CD4-positive, CD25-positive, alpha-beta regulatory T cell (primary cell): ENCODE results near the gene BARD1. TPM values are rescaled to one million over a fixed set of nuclear protein-coding genes. Genes with fewer than 3 reads are reported as not detected.
"Not testable (repeated sequence)": the region's sequence is repeated elsewhere in the genome, so short reads cannot be mapped to it uniquely, and the experiment has no call there.

Experiments
- ATAC-seq, 2 donors: fragments of 150-1000 bp; cut with Tn5 transposase; one replicate each; pipeline ENCODE4 v1.10.0; 2021; ENCODE audit warnings: low read depth in 2 of 2, moderate number of reproducible peaks in 2 of 2, moderate library complexity in 1 of 2
- DNase-seq, 3 donors: peaks; one replicate each; pipeline versions ENCODE4 v3.0.0 to v3.0.0-alpha.2; 2012 to 2022; ENCODE audit warnings: mixed read lengths in 1 of 3
- H3K27ac ChIP-seq: one replicate; pipeline ENCODE4 v1.7.0; 2013; ENCODE audit warnings: mild to moderate bottlenecking, low read length; ENCODE audit not compliant: insufficient read depth, poor library complexity, severe bottlenecking
- H3K27me3 ChIP-seq: one replicate; pipeline ENCODE4 v1.7.0; 2013; ENCODE audit warnings: low read length; ENCODE audit not compliant: control insufficient read depth, insufficient read depth
- H3K36me3 ChIP-seq: one replicate; pipeline ENCODE4 v1.7.0; 2013; ENCODE audit warnings: mild to moderate bottlenecking, low read length, moderate library complexity; ENCODE audit not compliant: control insufficient read depth, insufficient read depth
- H3K4me1 ChIP-seq: 2 replicates; pipeline ENCODE4 v1.7.0; 2013; ENCODE audit warnings: mild to moderate bottlenecking, low read length; ENCODE audit not compliant: insufficient read depth, control insufficient read depth, poor library complexity, severe bottlenecking
- H3K4me3 ChIP-seq: one replicate; pipeline ENCODE4 v1.7.0; 2013; ENCODE audit warnings: low read depth, mild to moderate bottlenecking, low read length, moderate library complexity
- H3K9me3 ChIP-seq, 2 experiments: 1 replicate in 1 of 2; 2 replicates in 1 of 2; pipeline ENCODE4 v1.7.0; 2013; ENCODE audit warnings: low read length in 2 of 2, mild to moderate bottlenecking in 1 of 2, moderate library complexity in 1 of 2; ENCODE audit not compliant: control insufficient read depth in 2 of 2
- H3K27ac Mint-ChIP-seq, 3 donors: one replicate each; pipeline ENCODE4 v1.8.0; 2020 to 2022; ENCODE audit warnings: mild to moderate bottlenecking in 3 of 3, mixed read lengths in 3 of 3, moderate library complexity in 2 of 3
- H3K27me3 Mint-ChIP-seq: one replicate; pipeline ENCODE4 v1.8.0; 2022; ENCODE audit warnings: mild to moderate bottlenecking, mixed read lengths
- H3K36me3 Mint-ChIP-seq: one replicate; pipeline ENCODE4 v1.8.0; 2020; ENCODE audit warnings: mixed read lengths
- H3K4me1 Mint-ChIP-seq, 4 donors: one replicate each; pipeline ENCODE4 v1.8.0; 2020 to 2022; ENCODE audit warnings: mixed read lengths in 4 of 4, mild to moderate bottlenecking in 1 of 4
- H3K4me3 Mint-ChIP-seq, 4 donors: one replicate each; pipeline ENCODE4 v1.8.0; 2020 to 2022; ENCODE audit warnings: mild to moderate bottlenecking in 4 of 4, mixed read lengths in 4 of 4, moderate library complexity in 3 of 4
- H3K9me3 Mint-ChIP-seq, 7 donors: one replicate each; pipeline ENCODE4 v1.8.0; 2020 to 2022; ENCODE audit warnings: mixed read lengths in 7 of 7, mild to moderate bottlenecking in 3 of 7, moderate library complexity in 2 of 7
- polyA plus RNA-seq, 4 donors: library from polyadenylated mRNA; unstranded; fragments of 300-500 nt; fragmentation: Illumina TruSeq; gene quantifications; one replicate each; pipeline ENCODE4 v1.2.3, GENCODE V29; 2021
- total RNA-seq: library from RNA; stranded (reverse); gene quantifications from one replicate; pipeline ENCODE4 v1.2.3, GENCODE V29; 2022

Gene BARD1
- total and polyA plus RNA-seq, 5 donors from 2014 or later, result 12.1 to 37.3 (median 20.6) TPM

DNA sequence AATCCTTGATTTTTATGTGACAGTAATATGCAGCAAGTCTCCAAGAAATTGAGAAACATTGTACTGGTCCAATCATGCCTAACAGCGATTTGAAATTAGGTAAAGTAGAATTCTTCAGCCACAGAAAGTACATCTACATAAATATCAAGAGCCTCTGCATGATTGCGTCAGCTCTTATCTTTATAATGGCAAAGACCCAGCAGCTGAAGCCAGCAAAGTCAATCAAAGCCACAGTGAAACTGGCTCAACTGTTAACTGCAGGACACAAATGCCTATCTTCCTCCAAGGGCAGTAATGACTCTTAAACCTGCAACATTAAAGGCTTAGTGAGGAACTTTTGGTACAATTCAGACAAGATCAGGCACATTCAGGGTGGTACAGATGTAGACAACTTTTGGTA is 102.5 kb downstream of the BARD1 start:
- DNase-seq, result no peak
- Mint-ChIP-seq H3K36me3 (no peaks in the 10 kb centered on the region), H3K4me1 (peaks cover 8 to 21% (median 14%) of the 10 kb centered on the region in 4 donors), H3K9me3 (peaks cover 0 to 12% (median 5%) of the 10 kb centered on the region in 7 donors), H3K4me3 (no peak overlapping the region), H3K27me3 (peaks cover 12% of the 10 kb centered on the region), H3K27ac (no peak overlapping the region)
- Histone ChIP-seq H3K36me3 (no peaks in the 10 kb centered on the region), H3K27me3 (no peaks in the 10 kb centered on the region), H3K9me3 (no peaks in the 10 kb centered on the region), H3K27ac (no peak overlapping the region), H3K4me3 (no peak overlapping the region), H3K4me1 (peaks cover 9% of the 10 kb centered on the region)
- no peak for ATAC-seq

DNA sequence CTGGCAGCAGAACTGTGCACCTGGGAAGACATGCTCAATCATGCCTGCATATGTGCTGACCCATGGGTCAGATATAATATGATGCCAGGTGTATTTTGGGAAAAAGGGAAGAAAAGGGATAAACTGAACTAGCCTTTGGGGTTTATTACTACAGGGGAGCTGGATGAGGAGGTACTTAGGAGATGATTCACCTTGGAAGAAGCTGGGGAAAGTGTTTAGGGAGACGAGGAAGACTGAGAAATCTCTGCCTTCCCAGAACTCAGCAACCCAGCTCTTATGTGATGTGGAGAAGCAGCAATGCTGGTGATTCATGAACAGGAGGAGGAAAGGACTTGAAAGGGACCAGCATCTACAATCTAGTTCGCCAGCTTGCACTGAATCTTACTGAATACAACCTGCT is 110.2 kb downstream of the BARD1 start:
- Mint-ChIP-seq H3K36me3 (peaks cover 3% of the 10 kb centered on the region), H3K9me3 (peaks cover 2 to 16% (median 6%) of the 10 kb centered on the region in 7 donors), H3K4me3 (no peak overlapping the region), H3K27ac (no peak overlapping the region), H3K27me3 (peaks cover 7% of the 10 kb centered on the region), H3K4me1 (no peaks in the 10 kb centered on the region)
- Histone ChIP-seq H3K4me1 (no peaks in the 10 kb centered on the region), H3K27me3 (no peaks in the 10 kb centered on the region), H3K4me3 (no peak overlapping the region), H3K27ac (no peak overlapping the region), H3K36me3 (no peaks in the 10 kb centered on the region), H3K9me3 (peaks cover 0 to 7% of the 10 kb centered on the region in 2 experiments)
- ATAC-seq (no peak), DNase-seq (no peak)

DNA sequence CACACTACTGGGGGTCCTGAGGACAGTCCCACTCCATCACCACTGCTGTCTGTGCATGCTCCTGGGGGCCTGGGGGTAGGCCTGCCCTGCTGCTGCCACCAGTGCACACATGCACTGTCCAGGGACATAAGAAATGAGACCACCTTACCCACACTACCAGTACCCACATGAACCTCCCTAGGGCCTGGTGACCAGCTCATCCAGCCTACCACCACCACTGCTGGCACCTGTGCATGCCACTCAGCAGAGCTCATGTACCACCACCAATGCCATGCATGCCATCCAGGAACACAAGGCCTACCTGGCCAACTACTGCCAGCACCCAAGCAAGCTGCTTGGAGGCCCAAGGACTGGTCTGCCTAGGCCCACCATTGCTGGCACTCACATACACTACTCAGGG is 112.8 kb downstream of the BARD1 start:
- H3K9me3 Mint-ChIP-seq, result peaks cover 0 to 17% (median 4%) of the 10 kb centered on the region in 7 donors
- Histone ChIP-seq H3K4me1 (no peaks in the 10 kb centered on the region), H3K36me3 (no peaks in the 10 kb centered on the region), H3K27me3 (no peaks in the 10 kb centered on the region), H3K27ac (no peak overlapping the region), H3K9me3 (peaks cover 0 to 7% of the 10 kb centered on the region in 2 experiments), H3K4me3 (no peak overlapping the region)
- no peak for DNase-seq
- no peaks in the 10 kb centered on the region for H3K27me3 Mint-ChIP-seq
- no peak overlapping the region for H3K4me3 Mint-ChIP-seq
- no peaks in the 10 kb centered on the region for H3K4me1 Mint-ChIP-seq
- no peak for ATAC-seq
- no peak overlapping the region for H3K27ac Mint-ChIP-seq
- peaks cover 3% of the 10 kb centered on the region for H3K36me3 Mint-ChIP-seq

DNA sequence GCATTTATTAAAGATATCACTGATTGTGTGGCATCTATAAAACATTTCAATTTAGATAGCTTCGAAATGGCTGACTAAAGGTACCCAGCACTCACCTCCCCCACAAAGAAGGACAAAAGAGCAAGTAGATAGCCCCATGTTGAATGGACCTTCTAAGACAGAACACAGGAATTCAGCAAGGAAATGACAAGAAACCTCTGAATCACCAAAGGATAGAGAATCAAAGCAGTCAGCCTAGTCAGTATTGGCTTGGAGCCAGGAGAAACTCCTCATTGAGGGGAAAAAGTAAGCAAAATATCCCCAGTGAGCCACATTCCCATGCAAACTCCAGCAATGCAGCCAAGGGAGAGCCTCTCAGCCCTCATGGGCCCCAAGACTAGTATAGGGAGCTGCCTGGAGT is 113.7 kb downstream of the BARD1 start:
- no peaks in the 10 kb centered on the region for H3K27me3 Mint-ChIP-seq
- Histone ChIP-seq H3K4me3 (no peak overlapping the region), H3K27ac (no peak overlapping the region), H3K27me3 (no peaks in the 10 kb centered on the region), H3K9me3 (peaks cover 0 to 2% of the 10 kb centered on the region in 2 experiments), H3K4me1 (no peaks in the 10 kb centered on the region), H3K36me3 (no peaks in the 10 kb centered on the region)
- ATAC-seq (no peak), DNase-seq (no peak)
- no peak overlapping the region for H3K4me3 Mint-ChIP-seq
- no peak overlapping the region for H3K27ac Mint-ChIP-seq
- H3K36me3 Mint-ChIP-seq, result peaks cover 3% of the 10 kb centered on the region
- no peaks in the 10 kb centered on the region for H3K4me1 Mint-ChIP-seq
- peaks cover 0 to 10% (median 4%) of the 10 kb centered on the region in 7 donors for H3K9me3 Mint-ChIP-seq

DNA sequence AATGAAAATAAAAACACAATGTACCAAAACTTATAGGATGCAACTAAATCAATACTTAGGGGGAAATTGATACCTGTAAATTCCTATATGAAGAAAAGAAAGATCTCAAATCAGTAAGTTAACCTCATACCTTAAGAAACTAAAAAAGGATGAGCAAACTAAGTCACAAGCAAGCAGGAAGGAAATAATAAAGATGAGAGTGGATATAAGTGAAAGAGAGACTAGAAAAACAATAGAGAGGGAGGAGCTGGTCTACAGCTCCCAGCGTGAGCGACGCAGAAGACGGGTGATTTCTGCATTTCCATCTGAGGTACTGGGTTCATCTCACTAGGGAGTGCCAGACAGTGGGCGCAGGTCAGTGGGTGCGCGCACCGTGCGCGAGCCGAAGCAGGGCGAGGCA is 125.9 kb downstream of the BARD1 start:
- not testable (repeated sequence) for H3K27me3 Mint-ChIP-seq, H3K27me3 ChIP-seq, H3K27ac ChIP-seq, H3K36me3 Mint-ChIP-seq, H3K9me3 ChIP-seq, H3K9me3 Mint-ChIP-seq, H3K36me3 ChIP-seq, H3K4me1 ChIP-seq
- Mint-ChIP-seq H3K27ac (peak overlapping the region; percentile 5 to 70 (median 6)), H3K4me1 (peaks cover 5 to 24% (median 20%) of the 10 kb centered on the region in 4 donors), H3K4me3 (peak overlapping the region; percentile 82 to 88 (median 86))
- DNase-seq (peak in 2 of 3 donors; percentile 9 to 35), ATAC-seq (peak; percentile 34 to 42)
- H3K4me3 ChIP-seq, result peak overlapping the region; percentile 65

DNA sequence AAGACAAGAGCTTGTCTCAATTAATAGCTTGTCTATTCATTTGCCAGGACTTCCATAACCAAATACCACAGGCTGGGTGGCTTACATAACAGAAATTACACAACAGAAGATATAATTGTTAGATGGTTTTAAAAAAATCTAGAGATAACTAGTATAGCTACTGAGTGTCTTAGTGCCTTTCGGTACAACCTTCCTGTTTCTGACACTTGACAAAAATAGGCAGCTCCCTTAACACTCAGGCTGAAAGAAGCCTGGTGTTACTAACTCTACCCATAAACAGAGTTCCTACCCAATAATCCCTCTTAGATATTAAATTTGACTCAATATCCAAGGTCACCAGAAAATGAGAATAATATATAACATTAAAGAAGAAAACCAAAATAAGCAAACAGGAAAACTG is 129.7 kb downstream of the BARD1 start:
- H3K4me3 ChIP-seq, result no peak overlapping the region

DNA sequence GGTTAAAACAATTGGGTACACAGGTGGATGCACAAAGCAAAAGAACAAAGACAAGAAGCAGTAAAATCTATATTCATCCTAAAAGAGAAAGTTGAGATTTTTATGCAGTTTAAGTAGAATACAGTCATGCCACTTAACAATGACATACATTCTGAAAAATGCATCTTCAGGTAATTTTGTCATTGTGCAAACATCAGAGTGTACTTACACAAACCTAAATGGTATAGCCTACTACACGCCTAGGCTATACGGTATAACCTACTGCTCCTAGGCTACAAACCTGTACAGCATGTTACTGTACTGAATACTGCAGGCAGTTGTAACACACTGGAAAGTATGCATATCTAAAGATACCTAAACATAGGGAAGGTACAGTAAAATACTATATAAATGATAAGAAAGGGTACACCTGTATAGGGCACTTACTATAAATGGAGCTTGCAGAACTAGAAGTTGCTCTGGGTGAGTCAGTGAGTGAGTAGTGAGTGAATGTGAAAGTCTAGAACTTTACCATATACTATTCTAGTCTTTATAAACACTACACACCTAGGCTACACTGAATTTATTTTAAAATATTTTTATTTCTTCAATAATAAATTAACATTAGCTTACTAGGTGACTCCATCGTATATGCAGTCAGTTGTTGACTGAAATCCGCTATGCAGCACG is 132.9 kb downstream of the BARD1 start:
- H3K27ac ChIP-seq, result no peak overlapping the region
- no peak overlapping the region for H3K27ac Mint-ChIP-seq
- H3K4me3 Mint-ChIP-seq, result no peak overlapping the region
- peaks cover 4% of the 10 kb centered on the region for H3K36me3 Mint-ChIP-seq
- ATAC-seq (no peak), DNase-seq (no peak)
- no peak overlapping the region for H3K4me3 ChIP-seq
- H3K9me3 ChIP-seq, result no peaks in the 10 kb centered on the region
- peaks cover 0 to 15% (median 7%) of the 10 kb centered on the region in 4 donors for H3K4me1 Mint-ChIP-seq
- H3K36me3 ChIP-seq, result no peaks in the 10 kb centered on the region
- no peaks in the 10 kb centered on the region for H3K4me1 ChIP-seq
- peaks cover 4% of the 10 kb centered on the region for H3K27me3 Mint-ChIP-seq
- no peaks in the 10 kb centered on the region for H3K27me3 ChIP-seq
- peaks cover 0 to 4% (median 2%) of the 10 kb centered on the region in 7 donors for H3K9me3 Mint-ChIP-seq

More for the DNA sequence above, 129.7 kb downstream of the BARD1 start:
- ATAC-seq (no peak), DNase-seq (peak in 1 of 3 donors; percentile 4)
- Histone ChIP-seq H3K4me1 (peaks cover 5% of the 10 kb centered on the region), H3K9me3 (no peaks in the 10 kb centered on the region), H3K27me3 (no peaks in the 10 kb centered on the region), H3K27ac (no peak overlapping the region), H3K36me3 (no peaks in the 10 kb centered on the region)
- Mint-ChIP-seq H3K36me3 (no peaks in the 10 kb centered on the region), H3K4me3 (peak overlapping the region in 1 of 4 donors; percentile 84), H3K27ac (no peak overlapping the region), H3K4me1 (peaks cover 5 to 27% (median 21%) of the 10 kb centered on the region in 4 donors), H3K9me3 (peaks cover 0 to 6% (median 1%) of the 10 kb centered on the region in 7 donors), H3K27me3 (peaks cover 4% of the 10 kb centered on the region)
